GM18508 (cell line): ENCODE data around the gene MERTK.
A peak's percentile ranks its signal among the peaks of the same experiment; 100 is the strongest.
"Not testable (repeated sequence)": the region's sequence is repeated elsewhere in the genome, so short reads cannot be mapped to it uniquely, and the experiment has no call there.

Source experiments
- ATAC-seq: cut with Tn5 transposase; IDR thresholded peaks from one replicate; pipeline ENCODE4 v1.9.1; 2021; ENCODE audit warnings: moderate number of reproducible peaks; ENCODE audit not compliant: insufficient read depth, unreplicated experiment

The MERTK gene

GRCh38 chr2:112032689-112033465, 134.5 kb downstream of the MERTK start:
- no peak for ATAC-seq

GRCh38 chr2:112033600-112033999, 135.2 kb downstream of the MERTK start:
- ATAC-seq: no peak

- ATAC-seq: no peak
Observed at GRCh38 chr2:112034924-112035323, 136.5 kb downstream of the MERTK start.

- no peak for ATAC-seq
Observed at GRCh38 chr2:112035786-112036185, 137.4 kb downstream of the MERTK start.

- ATAC-seq: not testable (repeated sequence)
Observed at GRCh38 chr2:112039556-112039955, 141.1 kb downstream of the MERTK start.

- ATAC-seq: not testable (repeated sequence)
Observed at GRCh38 chr2:112040066-112040465, 141.7 kb downstream of the MERTK start.

- not testable (repeated sequence) for ATAC-seq
Observed at GRCh38 chr2:112041460-112041859, 143.1 kb downstream of the MERTK start.

- no peak for ATAC-seq
Observed at GRCh38 chr2:112045446-112046014, 147.1 kb downstream of the MERTK start.

GRCh38 chr2:112046231-112046630, 147.8 kb downstream of the MERTK start:
- ATAC-seq: no peak

- ATAC-seq: no peak
Observed at GRCh38 chr2:112047537-112048235, 149.3 kb downstream of the MERTK start.

GRCh38 chr2:112048236-112048592, 149.8 kb downstream of the MERTK start:
- no peak for ATAC-seq

- ATAC-seq: no peak
Observed at GRCh38 chr2:112048887-112049286, 150.5 kb downstream of the MERTK start.

GRCh38 chr2:112050316-112050715, 151.9 kb downstream of the MERTK start:
- ATAC-seq: no peak

- peak; percentile 37 for ATAC-seq
Observed at GRCh38 chr2:112053917-112054846, 155.8 kb downstream of the MERTK start.

- ATAC-seq: peak; percentile 31
Observed at GRCh38 chr2:112054847-112055729, 156.7 kb downstream of the MERTK start, which contains the start of gene TMEM87B. TSS of gene TMEM87B (plus strand) at chr2:112055269. CDS start at chr2:112055592, 323 bp downstream.

- ATAC-seq: no peak
Observed at GRCh38 chr2:112055730-112056625, 157.6 kb downstream of the MERTK start.

GRCh38 chr2:112056626-112056987, 158.2 kb downstream of the MERTK start:
- no peak for ATAC-seq

GRCh38 chr2:112059671-112060070, 161.3 kb downstream of the MERTK start:
- ATAC-seq: no peak
